NCI-H460 (cell line): ENCODE data around the gene PLEKHG3. TPM values are rescaled to one million over a fixed set of nuclear protein-coding genes. Genes with fewer than 3 reads are reported as not detected.
"Not testable (repeated sequence)": the region's sequence is repeated elsewhere in the genome, so short reads cannot be mapped to it uniquely, and the experiment has no call there.

ENCODE experiments used
- DNase-seq: peaks from one replicate; pipeline ENCODE4 v3.0.0-alpha.2; 2016; ENCODE audit warnings: low read depth; ENCODE audit errors: extremely low read depth
- polyA plus RNA-seq: library from polyadenylated mRNA; depleted of rRNA; stranded (reverse); fragments of >200 nt; gene quantifications from 2 replicates; pipeline ENCODE4 v1.2.3, GENCODE V29; 2014; cell fraction: nucleus; rRNA removed
- total RNA-seq: library from RNA; depleted of rRNA; stranded (reverse); fragments of >200 nt; shearing (Covaris generic); gene quantifications from 2 replicates; pipeline ENCODE4 v1.2.3, GENCODE V29; 2014; rRNA removed

PLEKHG3 gene
- 16.4 and 20.6 TPM in 2 replicates for total RNA-seq
- polyA plus RNA-seq: 44.0 and 63.7 TPM in 2 replicates

DNA sequence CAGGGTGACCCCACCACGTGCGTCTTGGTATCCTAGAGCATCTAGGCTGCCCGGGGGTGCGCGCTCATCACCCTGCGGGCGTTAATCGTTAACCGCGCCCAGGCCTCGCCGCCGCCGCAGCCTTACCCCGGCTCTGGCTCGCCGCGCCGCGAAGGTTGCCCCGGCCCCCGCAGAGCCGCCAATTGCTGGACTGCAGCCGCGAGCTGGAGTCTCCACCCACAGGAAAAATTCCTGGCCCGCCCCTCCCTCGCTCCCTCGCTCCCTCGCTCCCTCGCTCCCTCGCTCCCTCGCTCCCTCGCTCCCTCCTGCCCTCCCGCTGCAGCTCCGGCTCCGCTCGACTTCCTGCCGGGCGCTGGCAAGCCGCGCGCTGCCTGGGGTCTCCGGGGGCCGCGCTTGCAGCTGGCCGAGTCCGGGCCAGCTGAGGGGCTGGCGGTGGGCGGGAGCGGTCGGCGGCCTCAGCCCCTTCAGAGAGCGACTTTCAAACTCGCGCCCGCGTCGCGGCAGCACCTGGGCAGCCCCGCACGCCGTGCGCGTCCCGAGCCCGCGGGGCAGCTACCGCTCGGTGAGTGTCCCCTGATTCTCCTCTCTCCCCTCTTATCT is at the start of gene PLEKHG3:
Gene PLEKHG3, plus strand, starts transcription at position 282 of the 600 bp plus-strand sequence. CDS start 23,208 bp downstream, outside the sequence.
- peak; percentile 72 for DNase-seq

- no peak for DNase-seq
These were observed 49.3 kb upstream of the PLEKHG3 start for GRCh38 chr14:64654901-64655300.

DNA sequence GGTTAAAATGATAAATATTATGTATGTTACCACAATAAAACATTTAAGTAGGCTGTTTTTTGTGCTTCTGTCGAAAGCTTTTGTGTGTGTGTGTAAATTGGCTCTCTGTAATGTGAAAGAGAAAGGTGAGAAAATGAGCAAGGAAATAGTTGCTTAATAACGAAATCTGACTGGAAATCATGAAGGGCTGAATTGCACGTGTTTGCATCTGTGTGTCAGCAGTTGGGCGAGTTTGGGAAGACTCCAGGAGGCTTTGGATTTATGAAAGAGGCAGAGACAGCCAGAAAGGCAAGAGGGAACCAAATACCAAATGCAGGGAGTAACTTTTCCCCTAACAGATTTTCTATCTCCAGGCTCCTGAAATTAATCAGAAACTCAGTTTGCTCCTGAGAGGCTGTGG is 47.2 kb upstream of the PLEKHG3 start:
- DNase-seq: no peak

DNA sequence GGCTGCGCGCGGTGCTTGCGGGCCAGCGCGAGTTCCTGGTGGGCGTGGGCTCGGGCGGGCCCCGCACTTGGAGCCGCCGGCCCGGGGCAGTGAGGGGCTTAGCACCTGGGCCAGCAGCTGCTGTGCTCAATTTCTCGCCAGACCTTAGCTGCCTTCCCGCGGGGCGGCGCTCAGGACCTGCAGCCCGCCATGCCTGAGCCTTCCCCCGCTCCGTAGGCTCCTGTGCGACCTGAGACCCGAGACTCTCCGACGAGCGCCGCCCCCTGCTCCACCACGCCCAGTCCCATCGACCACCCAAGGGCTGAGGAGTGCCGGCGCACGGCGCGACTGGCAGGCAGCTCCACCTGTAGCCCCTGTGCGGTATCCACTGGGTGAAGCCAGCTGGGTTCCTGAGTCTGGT is 46.0 kb upstream of the PLEKHG3 start:
- no peak for DNase-seq

DNA sequence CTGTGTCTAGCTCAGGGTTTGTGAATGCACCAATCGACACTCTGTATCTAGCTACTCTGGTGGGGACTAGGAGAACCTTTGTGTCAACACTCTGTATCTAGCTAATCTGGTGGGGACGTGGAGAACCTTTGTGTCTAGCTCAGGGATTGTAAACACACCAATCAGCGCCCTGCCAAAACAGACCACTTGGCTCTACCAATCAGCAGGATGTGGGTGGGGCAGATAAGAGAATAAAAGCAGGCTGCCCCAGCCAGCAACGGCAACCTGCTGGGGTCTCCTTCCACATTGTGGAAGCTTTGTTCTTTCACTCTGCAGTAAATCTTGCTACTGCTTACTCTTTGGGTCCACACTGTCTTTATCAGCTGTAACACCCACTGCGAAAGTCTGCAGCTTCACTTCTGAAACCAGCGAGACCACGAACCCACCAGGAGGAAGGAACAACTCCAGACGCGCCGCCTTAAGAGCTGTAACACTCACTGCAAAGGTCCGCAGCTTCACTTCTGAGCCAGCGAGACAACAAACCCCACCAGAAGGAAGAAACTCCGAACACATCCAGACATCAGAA is 45.4 kb upstream of the PLEKHG3 start:
- DNase-seq: not testable (repeated sequence)

GRCh38 chr14:64659366-64659765 is 44.9 kb upstream of the PLEKHG3 start:
- no peak for DNase-seq

DNA sequence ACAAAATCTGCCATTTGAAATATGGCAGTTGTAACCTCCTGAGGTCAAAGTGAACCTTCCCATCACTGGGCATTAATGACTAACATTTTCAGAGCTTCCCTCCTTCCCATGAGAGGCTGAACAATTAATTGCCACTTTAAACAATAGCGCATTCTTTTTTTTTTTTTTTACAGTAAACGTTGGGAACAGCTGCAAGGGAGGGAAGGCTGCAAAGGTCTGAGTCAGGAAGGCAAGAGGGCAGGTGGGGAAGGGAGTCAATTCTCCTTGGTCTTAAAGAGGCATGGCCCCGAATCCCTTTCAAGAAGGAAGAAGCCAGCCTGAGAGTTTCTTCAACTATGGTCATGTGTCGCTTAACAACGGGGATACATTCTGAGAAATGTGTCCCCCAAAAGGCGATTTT is 41.0 kb upstream of the PLEKHG3 start:
- DNase-seq: no peak

DNA sequence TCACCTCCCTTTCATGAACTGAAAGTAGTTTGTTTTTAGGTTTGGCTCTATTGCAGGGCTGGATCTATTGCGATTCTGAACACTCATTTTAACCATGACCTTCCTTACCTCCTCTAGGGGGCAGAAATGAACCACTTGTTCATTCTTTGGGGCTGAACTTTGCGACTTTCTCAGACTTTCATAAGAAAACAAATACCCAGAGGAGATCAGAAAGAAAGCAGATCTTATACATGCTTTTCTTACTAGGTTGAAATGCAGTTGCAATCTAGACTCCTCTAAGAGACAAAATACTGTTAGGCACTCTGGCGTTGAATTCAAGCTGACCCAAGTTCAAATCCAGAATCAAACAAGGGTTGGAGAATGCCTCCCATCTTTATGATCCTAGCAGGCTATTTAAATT is 32.6 kb upstream of the PLEKHG3 start:
- peak; percentile 73 for DNase-seq

DNA sequence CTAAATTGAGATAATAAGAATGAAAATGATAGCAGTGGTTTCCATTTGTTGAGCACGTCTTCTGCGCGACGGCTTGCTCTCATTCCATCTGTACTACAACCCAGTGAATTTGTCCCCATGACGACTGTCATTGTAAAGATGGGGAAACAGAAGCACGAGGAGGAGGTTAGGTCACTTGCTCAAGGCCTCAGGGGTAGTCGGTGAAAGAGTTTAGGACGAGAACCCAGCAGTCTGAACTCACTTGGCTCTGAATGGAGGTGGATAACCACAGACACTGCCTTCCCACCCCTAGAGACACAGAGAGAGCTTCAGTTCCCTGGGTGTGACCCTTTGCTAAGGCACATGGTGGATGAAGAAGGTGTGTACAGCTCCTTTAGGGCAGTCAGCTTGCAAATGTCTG is 30.9 kb upstream of the PLEKHG3 start:
- DNase-seq: no peak

GRCh38 chr14:64673748-64674147 is 30.5 kb upstream of the PLEKHG3 start:
- no peak for DNase-seq

DNA sequence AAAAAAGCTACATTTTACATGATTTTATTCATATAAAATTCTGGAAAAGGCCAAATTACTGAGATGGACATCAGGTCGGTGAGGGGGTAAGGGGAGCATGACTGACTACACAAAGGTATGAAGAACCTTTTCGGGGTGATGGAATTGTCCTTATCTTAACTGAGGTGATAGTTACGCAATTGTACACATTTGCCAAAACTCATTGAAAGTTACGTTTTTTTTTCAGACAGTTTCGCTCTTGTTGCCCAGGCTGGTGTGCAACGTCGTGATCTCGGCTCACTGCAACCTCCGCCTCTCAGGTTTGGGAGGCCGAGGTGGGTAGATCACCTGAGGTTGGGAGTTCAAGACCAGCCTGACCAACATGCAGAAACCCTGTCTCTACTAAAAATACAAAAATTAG is 29.4 kb upstream of the PLEKHG3 start:
- no peak for DNase-seq

GRCh38 chr14:64675312-64675711 is 28.9 kb upstream of the PLEKHG3 start:
- no peak for DNase-seq

DNA sequence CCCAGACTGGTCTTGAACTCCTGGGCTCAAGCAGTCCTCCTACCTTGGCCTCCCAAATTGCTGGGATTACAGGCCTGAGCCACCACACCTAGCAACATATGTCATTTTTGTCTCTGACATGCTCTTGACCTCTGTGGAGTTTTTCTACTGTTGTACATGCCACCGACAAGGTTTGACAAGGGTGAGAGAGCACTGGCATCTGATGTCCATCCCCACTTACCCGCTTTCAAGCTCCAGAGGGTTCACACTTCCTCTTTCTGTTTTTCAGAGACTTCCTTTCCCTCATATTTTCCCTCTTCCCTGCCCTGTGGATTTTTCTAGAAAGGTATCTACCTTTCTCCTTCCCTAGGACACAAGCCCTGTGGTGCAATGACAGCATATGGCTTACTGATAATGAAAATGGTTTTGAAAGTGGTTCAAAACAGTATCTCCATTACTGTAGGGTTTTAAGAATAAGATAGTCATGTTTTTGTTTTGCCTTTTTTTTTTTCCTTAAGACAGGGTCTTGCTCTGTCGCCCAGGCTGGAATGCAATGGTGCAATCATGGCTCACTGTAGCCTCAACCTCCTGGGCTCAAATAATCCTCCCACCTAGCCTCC is 27.7 kb upstream of the PLEKHG3 start:
- no peak for DNase-seq

GRCh38 chr14:64680013-64680713 is 24.1 kb upstream of the PLEKHG3 start:
- DNase-seq: no peak

- no peak for DNase-seq
These were observed 23.5 kb upstream of the PLEKHG3 start for GRCh38 chr14:64680714-64681065.

DNA sequence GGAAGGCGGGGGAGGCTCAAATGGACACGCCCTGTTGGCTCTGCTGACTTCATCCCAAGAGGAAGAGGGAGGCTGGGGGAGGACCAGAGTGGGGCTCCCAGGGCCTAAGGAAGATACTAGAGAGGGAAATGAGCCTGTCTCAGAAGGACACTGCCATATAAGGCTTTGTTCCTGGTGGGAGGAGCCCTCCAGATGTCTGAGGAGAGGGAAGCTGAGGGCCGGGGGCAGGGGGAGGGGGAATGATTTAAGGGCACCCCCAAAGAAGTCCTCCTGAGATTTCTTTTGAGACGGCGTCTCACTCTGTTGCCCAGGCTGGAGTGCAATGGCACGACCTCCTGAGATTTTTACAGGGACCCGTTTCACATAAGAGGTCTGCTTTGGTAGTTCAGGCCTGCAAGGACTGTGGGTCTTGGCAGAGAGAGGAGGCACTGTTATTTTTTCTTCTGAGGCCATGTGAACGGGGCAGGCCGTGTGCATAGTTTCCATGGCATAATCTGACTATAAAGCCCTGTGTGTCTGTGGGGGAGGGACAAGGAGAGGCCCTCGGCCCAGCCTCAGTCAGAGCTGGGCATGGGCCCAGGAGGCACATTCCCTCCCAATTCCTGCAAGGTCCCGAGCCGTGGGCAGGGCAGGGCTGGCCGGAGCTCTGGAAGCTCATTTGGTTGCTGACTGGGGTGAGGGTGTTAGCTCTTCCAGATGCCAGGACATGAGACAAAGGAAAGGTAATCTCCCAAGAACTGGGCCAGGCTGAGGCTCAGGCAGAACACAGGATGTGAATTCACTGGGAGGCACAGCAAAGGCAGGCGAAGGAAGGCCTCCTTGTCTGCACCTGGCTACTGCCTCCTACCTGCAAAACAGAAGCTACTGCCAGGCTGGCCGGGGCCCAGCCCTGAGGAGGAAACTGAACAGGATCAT is 22.2 kb upstream of the PLEKHG3 start:
- no peak for DNase-seq

- no peak for DNase-seq
These were observed 21.4 kb upstream of the PLEKHG3 start for GRCh38 chr14:64682843-64683242.

GRCh38 chr14:64683264-64683663 is 21.0 kb upstream of the PLEKHG3 start:
- no peak for DNase-seq

DNA sequence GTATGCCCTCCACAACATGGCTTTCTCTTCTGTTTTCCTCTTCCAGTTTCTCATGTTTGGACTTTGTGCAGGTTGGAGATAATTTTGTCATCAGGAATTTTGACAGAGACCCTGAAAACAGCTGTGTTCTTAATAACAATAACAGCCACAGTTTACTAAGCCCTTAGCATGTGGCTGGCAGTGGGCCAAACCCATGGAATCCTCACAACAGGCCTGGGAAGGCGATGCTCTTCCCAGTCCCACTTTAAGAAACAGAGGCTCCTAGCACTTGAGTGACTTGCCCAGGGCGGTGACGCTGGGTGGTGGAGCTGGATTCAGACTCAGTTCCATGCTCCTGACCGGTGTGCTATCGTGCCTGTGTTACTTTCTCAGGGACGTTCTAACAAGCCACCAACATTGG is 20.1 kb upstream of the PLEKHG3 start:
- DNase-seq: no peak

- DNase-seq: no peak
These were observed 18.6 kb upstream of the PLEKHG3 start for GRCh38 chr14:64685371-64686281.
